Measurements from ENCODE around the gene CCNY. TPM values are rescaled to one million over a fixed set of nuclear protein-coding genes. Genes with fewer than 3 reads are reported as not detected.

CCNY gene
- total RNA-seq, 4 donors from 2014 or later = 37.5 to 56.3 (median 43.9) TPM

DNA sequence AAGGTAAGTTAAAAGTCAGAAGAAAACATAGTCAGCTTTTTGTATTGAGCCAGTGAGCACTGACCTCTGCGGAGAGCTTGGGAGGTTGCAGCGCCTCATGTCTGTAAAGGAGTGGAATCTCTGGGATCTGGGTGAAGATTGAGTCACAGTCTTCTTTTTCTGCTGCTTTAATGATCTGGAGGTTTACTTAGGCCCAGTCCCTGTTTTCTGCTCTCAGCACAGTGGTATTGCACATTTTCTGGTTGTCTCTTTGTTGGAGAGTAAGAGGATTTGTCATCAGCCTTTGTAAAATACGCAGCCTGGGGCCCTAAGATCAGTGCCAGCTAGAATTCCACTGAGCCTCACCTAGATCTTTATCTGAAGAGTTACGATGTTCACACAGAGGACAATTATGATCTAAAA is 210.5 kb downstream of the CCNY start:
- Histone ChIP-seq H3K27ac (no peak overlapping the region), H3K27me3 (no peaks in the 10 kb centered on the region), H3K4me3 (replicated peaks in 1 of 3) (no peak overlapping the region), H3K4me1 (no peaks in the 10 kb centered on the region), H3K9me3 (no peaks in the 10 kb centered on the region), H3K36me3 (no peaks in the 10 kb centered on the region)
- no peak for DNase-seq
- intact Hi-C loops (cut with DNase I) = no loop called here
- 94 to 98% methylated on average over 4 of the region's 4 CpGs for WGBS, 2 donors
- no peak for TF ChIP-seq POLR2A (IDR thresholded peaks at IDR 0.05)
- TF ChIP-seq, protein P1, sequence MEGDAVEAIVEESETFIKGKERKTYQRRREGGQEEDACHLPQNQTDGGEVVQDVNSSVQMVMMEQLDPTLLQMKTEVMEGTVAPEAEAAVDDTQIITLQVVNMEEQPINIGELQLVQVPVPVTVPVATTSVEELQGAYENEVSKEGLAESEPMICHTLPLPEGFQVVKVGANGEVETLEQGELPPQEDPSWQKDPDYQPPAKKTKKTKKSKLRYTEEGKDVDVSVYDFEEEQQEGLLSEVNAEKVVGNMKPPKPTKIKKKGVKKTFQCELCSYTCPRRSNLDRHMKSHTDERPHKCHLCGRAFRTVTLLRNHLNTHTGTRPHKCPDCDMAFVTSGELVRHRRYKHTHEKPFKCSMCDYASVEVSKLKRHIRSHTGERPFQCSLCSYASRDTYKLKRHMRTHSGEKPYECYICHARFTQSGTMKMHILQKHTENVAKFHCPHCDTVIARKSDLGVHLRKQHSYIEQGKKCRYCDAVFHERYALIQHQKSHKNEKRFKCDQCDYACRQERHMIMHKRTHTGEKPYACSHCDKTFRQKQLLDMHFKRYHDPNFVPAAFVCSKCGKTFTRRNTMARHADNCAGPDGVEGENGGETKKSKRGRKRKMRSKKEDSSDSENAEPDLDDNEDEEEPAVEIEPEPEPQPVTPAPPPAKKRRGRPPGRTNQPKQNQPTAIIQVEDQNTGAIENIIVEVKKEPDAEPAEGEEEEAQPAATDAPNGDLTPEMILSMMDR (IDR thresholded peaks at IDR 0.05) = no peak

DNA sequence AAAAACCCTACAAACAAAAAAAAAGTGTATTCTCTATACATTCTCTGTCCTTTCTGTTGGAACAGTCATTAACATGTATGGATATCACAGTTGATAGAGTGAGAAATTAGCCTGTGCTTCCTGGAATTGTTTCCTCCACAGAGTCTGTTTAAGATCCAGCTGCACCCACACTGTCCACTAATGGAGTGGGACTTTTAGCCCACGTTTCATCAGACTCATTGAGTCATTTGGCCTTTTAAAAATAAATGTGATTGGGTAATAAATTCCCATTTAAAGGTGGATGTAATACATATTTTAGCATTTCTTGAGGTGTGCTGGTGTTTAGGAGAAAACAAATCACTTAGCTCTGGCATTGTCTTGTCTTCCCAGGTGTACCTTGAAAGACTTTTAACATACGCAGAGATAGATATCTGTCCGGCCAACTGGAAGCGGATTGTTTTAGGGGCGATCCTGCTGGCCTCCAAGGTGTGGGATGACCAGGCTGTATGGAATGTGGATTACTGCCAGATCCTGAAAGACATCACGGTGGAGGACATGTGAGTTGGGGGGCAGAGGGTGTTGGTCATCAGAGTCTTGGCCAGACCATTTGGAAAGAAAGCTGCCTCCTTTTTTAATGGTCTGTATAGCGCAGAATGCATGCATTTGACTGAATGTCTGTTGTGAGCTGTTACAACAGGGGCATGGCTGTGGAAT is 216.5 kb downstream of the CCNY start:
- intact Hi-C loops (cut with DNase I) = no loop called here

DNA sequence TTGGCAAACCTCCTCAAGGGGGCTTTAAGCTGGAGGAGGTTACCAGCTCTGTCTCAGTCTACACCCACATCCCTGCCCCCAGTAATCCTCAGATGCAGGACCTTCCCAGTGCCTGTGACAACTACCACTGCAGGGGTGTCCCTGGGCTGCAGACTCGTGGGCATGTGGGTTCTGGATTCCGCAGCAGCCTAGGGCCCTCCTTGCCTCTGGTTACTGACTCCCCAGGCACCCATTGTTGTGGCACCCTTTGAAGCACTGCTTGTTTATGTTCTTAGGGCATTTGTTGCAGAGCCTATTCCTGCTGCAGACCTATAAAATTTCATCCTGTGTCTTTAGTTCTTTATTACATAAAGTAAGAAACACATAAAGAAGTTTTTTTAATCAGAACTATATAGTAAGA is 217.7 kb downstream of the CCNY start:
- Histone ChIP-seq H3K4me3 (replicated peaks in 1 of 3) (no peak overlapping the region), H3K36me3 (peaks cover 5 to 6% of the 10 kb centered on the region in 2 donors), H3K4me1 (no peaks in the 10 kb centered on the region), H3K27ac (no peak overlapping the region), H3K27me3 (no peaks in the 10 kb centered on the region), H3K9me3 (no peaks in the 10 kb centered on the region)
- DNase-seq = no peak
- WGBS, 2 donors = 52 to 60% methylated on average over 2 of the region's 2 CpGs
- intact Hi-C loops (cut with DNase I) = no loop called here
- TF ChIP-seq, protein P1 (IDR thresholded peaks at IDR 0.05) = no peak
- TF ChIP-seq POLR2A (IDR thresholded peaks at IDR 0.05) = no peak

More for the DNA sequence above, 216.5 kb downstream of the CCNY start:
- Histone ChIP-seq H3K36me3 (peaks cover 5 to 6% of the 10 kb centered on the region in 2 donors), H3K27me3 (no peaks in the 10 kb centered on the region), H3K27ac (no peak overlapping the region), H3K4me3 (replicated peaks in 1 of 3) (no peak overlapping the region), H3K4me1 (no peaks in the 10 kb centered on the region), H3K9me3 (no peaks in the 10 kb centered on the region)
- TF ChIP-seq, protein P1 (IDR thresholded peaks at IDR 0.05) = no peak
- no peak for TF ChIP-seq POLR2A (IDR thresholded peaks at IDR 0.05)
- WGBS, 2 donors = 90 to 91% methylated on average over 7 of the region's 7 CpGs
- no peak for DNase-seq

DNA sequence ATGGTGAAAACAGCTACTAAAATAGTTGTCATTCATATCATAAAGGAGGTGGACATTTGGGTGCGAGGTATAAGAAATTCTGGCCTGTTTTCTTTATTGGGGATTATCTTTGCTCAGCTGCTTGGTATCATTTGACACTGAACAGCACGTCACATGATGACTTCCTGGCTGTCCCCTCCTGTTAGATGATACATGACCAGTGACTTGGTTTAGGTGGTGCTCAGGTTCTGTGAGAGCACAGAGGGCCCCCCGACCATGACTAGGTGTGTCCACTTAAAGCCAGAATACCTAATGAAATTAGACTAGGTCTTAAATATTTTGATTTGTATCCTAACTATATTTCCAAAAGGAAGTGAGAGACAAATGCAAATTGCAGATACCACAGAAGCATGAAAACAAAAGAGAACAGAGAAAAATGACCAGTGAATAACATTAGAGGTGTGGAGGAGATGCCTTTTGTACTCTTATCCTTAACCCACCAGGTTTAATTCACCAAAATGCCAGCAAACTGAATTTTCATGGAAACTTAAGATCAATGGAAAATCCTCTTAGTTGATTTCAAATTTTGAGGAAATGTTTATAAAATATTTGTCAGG is 218.2 kb downstream of the CCNY start:
- Histone ChIP-seq H3K4me3 (replicated peaks in 1 of 3) (no peak overlapping the region), H3K36me3 (peaks cover 5 to 6% of the 10 kb centered on the region in 2 donors), H3K4me1 (no peaks in the 10 kb centered on the region), H3K27me3 (no peaks in the 10 kb centered on the region), H3K27ac (no peak overlapping the region), H3K9me3 (no peaks in the 10 kb centered on the region)
- WGBS, 2 donors = 82 to 86% methylated on average over 3 of the region's 3 CpGs
- no peak for DNase-seq
- TF ChIP-seq POLR2A (IDR thresholded peaks at IDR 0.05) = no peak
- TF ChIP-seq, protein P1 (IDR thresholded peaks at IDR 0.05) = no peak
- intact Hi-C loops (cut with DNase I) = no loop called here
